ENCODE measurements around the gene GABBR2. TPM values are rescaled to one million over a fixed set of nuclear protein-coding genes. Genes with fewer than 3 reads are reported as not detected.
"Not testable (repeated sequence)": the region's sequence is repeated elsewhere in the genome, so short reads cannot be mapped to it uniquely, and the experiment has no call there.

GABBR2 gene
- polyA plus RNA-seq, 4 donors = 2.7 to 5.0 (median 4.6) TPM

DNA sequence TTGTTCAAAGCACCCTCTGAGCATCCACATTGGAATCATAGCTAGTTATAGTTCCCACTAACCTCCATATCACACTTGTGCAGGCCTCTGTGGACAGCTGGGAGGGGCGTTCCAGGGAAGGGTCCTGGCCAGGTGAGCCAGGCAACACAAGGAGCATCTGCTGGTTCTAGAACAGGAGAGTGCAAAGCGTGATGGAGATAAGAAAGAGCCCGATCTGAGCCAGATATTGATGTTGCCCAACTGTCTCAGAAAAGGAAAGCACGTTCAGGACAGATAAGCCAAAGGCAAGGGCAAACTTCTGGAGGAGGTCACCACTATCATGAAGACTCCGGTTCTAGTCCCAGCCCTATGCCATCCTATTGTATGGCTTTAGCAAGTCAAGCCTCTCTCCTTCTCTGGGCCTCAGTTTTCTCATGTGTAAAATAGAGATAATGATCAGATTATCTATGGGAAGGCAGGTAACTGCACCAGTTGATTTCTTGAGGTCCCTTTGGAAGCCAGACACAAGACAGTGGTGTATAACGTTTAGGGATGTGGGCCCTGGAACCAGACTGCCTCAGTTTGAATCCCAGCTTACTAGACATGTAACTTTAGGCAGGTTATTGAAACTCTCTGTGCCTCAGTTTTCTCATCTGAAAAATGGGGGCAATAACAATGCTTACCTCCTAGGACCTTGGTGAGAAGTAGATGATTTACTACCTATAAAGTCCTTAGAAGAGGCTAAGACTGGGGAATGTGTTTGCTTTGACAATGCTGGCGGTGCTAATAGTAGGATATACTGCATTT, 19.8 kb downstream of the GABBR2 start:
- DNase-seq (ENCODE audit: low read depth in 4 of 4, low spot score in 3 of 4) = no peak

DNA sequence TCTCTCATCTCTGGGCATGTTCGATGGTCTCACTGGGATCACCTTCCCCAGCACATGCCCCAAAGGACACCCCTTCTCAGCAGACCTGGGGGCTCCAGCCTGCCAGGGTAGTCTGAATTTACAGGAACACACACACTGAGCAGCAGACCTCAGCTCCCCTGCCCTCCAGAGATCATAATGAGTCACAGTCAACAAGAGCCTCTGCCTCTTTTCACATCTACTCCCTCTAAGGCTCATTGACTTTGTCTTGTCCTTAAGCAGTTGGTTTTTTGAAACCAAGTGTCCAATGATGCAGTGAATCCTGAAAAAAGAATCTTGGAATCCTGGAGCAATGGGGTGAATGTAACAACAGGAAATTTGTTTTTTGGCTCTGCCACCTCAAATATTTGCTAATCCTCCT, 20.8 kb downstream of the GABBR2 start:
- no peak for DNase-seq (ENCODE audit: low read depth in 4 of 4, low spot score in 3 of 4)

DNA sequence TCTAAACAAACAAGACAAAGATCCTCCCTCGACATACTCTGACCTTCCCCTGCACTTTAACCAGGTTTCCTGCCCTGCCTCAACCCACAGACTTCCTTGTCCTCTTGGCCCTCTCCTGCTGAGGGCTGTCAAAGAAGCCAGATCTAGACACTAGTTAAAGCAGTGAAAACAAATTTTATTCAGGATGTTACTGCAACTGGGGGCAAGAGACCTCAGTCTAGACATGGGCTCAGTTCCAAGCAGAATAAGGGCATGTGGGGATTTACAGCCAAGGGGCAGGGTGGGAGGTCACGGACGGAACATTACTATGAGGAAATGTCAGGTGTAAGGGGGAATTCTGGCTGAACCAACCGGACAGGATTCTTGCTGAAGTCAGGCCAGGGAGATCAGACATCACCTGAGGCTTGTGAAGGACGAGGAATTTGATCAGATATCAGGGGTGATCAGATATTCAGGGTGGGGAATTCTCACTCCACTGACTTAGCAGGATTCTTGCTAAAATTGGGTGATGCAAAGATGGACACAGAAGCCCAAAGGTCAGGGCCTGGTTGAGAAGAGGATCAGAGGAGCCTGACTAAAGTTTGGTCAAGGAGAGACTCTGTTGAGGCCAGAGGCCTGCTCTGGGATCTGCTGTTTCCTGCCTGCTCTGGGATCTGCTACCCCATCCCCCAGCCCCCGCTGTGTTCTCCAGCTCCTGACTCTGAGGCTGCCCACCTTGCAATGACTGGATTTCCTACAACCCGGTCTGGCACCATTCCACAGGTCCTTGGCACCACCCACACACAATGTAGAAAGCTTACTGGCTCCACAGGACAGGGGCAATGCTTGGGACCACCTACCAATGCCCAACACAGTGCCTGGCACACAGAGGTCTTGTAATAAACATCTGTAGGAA, 21.5 kb downstream of the GABBR2 start:
- no peak for DNase-seq (ENCODE audit: low read depth in 4 of 4, low spot score in 3 of 4)

DNA sequence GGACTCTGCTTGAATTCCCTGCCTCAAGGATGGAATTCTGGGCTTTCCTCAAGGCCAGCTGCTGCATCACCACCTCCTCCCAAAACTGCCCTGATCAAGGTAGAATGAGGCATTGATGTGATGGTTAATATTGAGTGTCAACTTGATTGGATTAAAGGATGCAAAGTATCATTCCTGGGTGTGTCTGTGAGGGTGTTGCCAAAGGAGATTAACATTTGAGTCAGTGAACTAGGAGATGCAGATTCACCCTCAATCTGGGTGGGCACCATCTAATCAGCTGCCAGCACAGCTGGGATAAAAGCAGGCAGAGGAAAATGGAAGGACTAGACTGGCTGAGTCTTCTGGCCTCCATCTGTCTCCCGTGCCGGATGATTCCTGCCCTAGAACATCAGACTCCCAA, 23.9 kb downstream of the GABBR2 start:
- not testable (repeated sequence) for DNase-seq (ENCODE audit: low read depth in 4 of 4, low spot score in 3 of 4)

DNA sequence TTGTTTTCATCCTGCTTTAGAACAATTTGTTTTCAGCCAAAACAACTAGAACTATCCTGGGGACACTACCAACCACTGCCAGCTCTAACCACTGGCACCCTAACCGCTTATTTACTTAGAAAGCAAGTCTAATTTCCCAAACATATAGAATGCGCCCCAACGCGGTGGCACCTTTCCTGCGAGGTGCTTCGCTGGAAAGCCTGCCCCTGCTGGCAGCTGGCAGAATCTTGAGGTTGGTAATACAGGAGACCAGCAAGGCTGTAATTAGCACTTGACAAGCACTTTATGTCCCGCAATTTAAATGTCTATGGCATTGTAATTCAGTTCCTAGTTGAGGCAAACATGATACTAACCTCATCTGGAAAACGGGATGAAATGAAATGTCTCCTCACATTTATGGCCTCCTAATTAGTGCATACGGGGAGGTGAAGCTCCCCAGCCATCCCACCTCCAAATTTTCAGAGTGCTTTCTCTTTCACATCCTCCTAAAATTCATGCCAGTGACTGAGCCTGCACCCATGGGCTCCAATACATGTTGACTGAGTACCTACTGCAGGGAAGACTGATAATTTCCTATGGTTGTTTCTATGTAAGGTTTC, 30.4 kb downstream of the GABBR2 start:
- DNase-seq (ENCODE audit: low read depth in 4 of 4, low spot score in 3 of 4) = no peak

DNA sequence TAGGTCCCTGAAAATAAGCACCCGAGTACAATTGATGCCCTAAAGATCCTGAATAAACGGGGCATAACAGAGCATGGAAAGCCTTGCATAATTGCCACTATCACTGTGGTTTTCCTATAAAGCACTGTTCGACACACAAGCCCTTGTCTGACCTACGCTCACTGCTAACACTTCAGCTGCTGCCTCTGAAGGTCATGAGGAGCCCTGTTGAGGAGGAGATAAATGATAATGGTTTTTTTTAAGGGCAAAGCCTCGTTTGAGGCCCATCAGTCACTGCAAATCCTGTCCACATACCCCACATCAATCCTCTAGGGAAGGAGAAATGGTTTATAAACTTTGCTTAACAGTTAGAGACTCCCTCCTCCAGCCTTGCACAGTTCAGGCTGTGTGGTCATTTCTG, 35.1 kb downstream of the GABBR2 start:
- no peak for DNase-seq (ENCODE audit: low read depth in 4 of 4, low spot score in 3 of 4)

DNA sequence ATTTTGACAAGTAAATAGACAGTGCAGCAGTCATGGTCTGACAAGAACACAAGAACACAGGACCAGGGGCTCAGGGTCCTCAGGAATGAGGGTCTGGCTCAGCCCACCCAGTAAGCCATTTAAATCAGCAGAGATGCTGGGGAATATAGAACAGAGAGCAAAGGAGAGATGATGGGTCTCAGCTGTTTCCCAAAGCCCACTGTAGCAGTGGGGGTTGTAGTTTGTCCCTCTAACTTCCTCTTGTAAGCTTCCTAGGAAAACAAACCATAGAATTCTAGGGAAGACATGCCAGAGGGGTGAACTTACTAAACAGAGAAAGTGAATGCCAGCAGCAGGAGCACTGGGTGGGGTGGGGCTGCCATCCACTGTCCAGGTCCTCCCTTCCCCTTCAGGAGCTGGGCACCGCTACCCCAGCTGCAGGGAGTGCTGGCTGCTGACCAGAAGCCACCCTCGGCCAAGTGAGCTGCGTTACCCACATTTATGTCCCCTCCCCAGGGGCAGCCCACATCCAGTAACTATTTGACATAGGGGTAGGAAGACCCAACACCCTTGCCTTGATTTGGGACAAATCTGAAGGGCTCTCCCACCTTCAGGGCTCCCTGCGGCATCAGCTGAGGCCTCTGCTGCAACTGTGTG, 41.6 kb downstream of the GABBR2 start:
- DNase-seq (ENCODE audit: low read depth in 4 of 4, low spot score in 3 of 4) = peak in 1 of 4 donors; percentile 35

DNA sequence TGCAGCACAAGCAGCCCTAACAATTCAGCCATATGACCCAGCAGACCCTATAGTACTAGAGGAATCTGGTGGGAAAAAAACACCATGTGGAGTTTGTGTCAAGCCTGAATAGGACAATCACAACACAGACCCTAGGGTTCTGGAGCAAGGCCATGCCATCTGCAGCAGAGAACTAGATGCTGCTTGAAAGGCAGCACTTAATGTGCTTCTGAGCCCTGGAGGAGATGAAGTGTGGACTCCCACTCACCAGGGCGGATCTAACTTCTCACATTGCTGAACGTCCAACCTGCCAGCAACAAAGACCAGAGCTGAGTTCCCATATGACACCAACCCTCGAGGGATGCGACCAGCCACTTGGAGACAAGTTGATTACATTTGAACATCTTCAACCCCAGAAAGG, 43.2 kb downstream of the GABBR2 start:
- no peak for DNase-seq (ENCODE audit: low read depth in 4 of 4, low spot score in 3 of 4)

DNA sequence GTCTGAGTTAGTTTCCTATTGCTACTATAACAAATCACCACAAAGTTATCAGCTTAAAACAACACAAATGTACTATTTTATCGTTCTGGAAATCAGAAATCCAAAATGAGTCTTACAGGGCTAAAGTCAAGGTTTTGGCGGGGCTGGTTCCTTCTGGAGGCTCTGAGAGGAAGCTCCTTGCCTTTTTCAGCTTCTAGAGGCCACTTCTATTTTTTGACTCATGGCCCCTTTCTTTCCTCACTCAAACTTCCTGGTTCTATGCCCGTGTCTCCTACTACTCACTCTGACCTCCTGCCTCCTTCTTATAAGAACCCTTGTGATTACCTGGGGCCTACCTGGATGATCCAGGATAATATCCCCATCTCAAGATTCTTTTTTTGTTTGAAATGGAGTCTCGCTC, 48.2 kb downstream of the GABBR2 start:
- DNase-seq (ENCODE audit: low read depth in 4 of 4, low spot score in 3 of 4) = no peak

DNA sequence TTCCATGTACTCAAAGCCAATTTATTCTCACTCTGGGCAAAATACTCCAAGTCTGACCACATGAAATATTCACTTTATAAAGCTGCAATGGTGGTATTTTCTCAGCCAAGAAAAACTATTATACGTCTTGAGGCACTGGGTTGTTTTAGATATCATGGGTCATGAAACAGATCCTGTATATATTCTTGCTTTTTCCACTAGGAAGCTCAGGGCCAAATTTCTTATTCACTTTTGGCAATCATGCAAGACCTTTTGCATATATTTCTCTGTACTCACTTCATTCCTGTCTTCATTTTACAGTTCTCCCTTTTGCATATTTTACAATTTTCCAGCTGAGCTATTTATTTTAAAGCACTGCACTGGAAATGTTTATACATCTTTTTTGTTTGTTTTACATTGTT, 49.8 kb downstream of the GABBR2 start:
- DNase-seq (ENCODE audit: low read depth in 4 of 4, low spot score in 3 of 4) = peak; percentile 21 to 38 (median 29)

DNA sequence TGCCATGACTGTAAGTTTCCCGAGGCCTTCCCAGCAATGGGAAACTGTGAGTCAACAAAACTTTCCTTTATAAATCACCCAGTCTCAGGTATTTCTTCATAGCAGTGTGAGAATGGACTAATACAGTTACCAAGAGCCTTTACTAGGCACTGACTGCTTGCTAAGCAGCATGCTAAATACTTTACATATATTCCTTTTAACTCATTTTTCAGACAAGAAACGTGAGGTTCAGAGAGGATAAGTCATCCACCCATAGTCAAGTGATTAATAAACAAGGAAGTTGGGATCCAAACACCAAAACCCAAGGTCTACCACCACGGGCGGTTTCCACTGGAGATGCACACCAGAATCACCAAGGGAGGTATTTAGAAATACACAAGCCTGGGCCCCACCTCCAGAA, 50.8 kb downstream of the GABBR2 start:
- DNase-seq (ENCODE audit: low read depth in 4 of 4, low spot score in 3 of 4) = no peak

DNA sequence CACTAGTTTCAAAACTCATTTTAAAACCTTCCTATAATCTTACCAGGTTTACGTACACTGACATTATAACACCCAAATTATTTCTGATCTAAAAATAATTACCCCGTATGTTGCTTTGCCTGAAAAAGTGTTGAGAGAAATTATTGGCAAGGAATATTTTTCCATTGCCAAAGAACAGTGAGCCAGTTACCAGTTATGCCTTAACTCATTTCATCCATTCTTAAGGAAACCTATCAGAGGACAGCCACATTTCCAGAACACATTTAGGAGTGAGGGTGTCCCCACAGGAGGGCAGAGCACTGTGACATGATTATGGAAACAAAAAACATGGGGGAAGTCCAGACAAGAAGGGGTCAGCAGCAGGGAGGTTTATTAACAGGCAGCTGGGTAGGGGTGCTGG, 52.2 kb downstream of the GABBR2 start:
- no peak for DNase-seq (ENCODE audit: low read depth in 4 of 4, low spot score in 3 of 4)

DNA sequence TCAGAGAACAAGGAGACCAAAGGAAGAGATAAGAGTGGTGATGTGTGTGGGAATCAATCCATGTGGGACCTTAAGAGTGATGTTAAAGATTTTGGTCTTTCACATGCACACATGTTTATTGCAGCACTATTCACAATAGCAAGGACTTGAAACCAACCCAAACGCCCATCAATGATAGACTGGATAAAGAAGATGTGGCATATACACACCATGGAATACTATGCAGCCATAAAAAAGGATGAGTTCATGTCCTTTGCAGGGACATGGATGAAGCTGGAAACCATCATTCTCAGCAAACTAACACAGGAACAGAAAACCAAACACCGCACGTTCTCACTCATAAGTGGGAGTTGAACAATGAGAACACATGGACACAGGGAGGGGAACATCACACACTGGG, 53.3 kb downstream of the GABBR2 start:
- DNase-seq (ENCODE audit: low read depth in 4 of 4, low spot score in 3 of 4) = not testable (repeated sequence)

DNA sequence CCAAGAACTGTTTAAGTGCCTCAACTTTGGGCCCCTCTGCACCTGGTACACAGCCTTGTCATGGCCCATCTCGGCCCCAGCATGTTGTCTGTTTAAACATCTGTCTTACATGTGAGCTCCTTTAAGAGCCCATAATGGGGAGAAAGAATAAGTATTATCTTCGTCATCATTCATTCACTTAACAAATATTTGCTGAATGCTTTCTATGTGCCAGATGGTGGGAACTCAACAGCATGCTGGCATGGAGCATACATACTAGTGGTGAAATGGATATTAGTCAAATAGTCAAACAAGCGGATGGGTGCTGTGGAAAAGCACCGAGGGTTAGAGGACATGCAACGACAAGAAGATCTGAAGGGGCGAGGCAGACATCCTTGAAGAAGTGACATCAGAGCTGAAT, 54.5 kb downstream of the GABBR2 start:
- DNase-seq (ENCODE audit: low read depth in 4 of 4, low spot score in 3 of 4) = no peak

DNA sequence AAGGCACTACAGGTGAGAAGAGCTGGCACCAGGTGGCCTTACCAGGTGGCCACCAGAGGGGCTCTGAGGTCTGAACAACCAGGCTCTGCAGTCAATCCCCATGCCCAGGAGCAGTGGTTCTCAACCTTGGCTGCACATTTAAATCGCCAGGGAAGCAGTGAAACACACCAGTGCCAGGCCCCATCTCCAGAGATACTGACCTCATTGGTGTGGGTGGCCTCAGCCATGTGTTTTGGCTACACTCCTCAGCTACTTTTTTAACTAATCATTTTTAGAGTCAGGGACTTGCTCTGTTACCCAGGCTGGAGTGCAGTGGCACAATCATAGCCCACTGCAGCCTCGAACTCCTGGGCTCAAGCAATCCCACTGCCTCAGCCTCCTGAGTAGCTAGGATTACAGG, 56.0 kb downstream of the GABBR2 start:
- DNase-seq (ENCODE audit: low read depth in 4 of 4, low spot score in 3 of 4) = no peak

DNA sequence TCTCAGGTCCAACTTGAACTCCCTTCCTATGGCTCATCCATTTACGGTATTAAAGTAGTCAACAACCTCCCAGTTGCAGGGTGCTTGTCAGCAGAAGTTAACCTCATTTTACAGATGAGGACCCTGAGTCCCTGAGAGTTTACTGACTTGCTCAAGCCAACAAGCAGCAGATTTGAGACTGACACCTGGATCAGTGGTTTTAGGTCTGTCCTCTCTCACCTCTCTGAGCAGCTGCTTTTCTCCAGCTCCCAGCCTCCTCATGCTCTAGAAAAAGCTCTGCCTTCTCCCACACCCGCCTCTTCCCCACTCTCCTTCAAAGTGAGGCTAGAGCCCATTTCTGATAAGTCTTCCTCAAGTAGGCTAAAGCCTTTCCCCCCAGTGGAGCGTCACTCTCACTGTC, 56.4 kb downstream of the GABBR2 start:
- no peak for DNase-seq (ENCODE audit: low read depth in 4 of 4, low spot score in 3 of 4)

DNA sequence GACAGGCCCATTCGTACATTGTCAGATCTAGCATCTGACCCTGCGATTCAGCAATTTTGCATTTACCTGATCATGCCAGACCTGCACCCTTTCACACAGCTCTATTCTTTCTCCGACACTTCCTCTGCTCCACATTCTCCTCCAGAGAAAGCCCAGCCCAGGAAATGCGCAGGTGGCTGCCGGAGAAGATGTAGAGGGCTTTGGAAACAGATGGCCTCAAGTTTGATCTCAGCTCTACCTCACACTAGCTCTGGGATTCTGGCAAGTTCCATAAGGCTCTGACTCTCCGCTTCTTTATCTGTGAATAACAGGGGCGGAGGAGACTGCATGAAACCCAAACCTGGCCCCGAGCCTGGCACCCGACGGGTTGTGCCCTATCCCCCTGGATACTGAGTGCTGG, 61.5 kb downstream of the GABBR2 start:
- no peak for DNase-seq (ENCODE audit: low read depth in 4 of 4, low spot score in 3 of 4)

DNA sequence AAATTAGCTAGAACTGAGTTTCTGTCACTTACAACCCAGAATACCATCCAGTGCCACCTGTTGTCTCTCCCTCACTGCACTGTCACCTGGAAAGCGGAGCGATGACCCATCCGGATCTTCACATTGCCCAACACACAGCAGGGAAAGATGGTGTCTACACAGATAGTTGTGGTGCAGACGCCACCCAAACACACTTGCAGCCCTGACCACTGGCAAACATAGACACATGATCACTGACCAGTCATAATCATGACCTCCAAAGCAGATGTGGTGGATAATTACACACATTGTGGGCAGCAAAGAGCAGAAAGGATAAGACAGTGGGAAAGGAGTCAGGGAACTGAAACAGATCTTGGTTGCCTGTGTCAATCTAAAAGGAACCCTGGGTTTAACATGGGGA, 64.7 kb downstream of the GABBR2 start:
- no peak for DNase-seq (ENCODE audit: low read depth in 4 of 4, low spot score in 3 of 4)

DNA sequence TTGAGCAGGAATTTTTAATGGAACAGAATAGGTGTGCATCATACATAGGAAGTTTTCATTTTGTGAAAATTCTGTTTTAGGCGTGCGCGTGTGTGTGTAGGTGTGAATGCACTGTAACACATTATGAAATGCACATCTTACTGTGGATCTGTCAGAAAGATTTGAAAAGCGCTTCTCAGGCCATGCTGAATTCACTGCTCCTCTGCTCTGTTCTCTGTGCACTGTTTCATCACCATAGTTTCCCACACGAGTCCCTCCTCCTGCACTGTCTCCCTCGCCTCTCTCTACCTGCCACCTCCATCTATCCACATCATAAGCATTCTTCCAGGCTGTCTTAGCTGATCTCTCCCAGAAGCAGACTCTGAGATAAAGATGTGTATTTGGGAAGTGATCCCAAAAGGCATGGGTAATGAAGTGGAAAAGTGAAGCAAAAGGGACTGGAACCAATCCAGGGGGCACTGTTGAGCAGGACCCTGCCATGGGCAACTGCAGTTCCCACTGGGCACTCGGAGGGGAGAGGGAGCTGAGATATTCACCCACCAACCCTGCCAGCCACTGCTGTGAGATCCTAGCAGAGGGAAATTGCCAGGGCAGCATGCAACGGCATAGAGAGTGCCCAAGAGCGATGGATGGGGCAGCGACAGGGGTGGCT, 65.9 kb downstream of the GABBR2 start:
- no peak for DNase-seq (ENCODE audit: low read depth in 4 of 4, low spot score in 3 of 4)

DNA sequence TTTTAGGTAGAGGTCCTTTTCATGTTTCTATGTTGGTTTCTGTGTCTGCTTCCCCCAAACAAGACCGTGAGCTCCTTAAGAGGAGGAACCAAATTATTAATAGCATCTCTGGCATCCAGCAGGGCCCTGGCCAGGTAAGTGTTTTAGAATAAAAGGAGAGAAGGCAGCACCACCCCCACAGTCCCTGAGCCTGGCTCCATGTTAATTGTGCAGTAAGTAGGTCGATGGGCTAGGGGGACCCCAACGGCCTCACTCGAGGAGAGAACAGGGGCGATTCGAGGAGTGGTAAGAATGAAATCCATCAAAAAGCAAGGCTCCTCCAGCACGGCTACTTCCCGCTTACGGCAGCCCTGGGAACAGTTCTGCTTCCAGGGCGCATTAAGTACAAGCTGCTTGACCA, 67.0 kb downstream of the GABBR2 start:
- DNase-seq (ENCODE audit: low read depth in 4 of 4, low spot score in 3 of 4) = no peak

DNA sequence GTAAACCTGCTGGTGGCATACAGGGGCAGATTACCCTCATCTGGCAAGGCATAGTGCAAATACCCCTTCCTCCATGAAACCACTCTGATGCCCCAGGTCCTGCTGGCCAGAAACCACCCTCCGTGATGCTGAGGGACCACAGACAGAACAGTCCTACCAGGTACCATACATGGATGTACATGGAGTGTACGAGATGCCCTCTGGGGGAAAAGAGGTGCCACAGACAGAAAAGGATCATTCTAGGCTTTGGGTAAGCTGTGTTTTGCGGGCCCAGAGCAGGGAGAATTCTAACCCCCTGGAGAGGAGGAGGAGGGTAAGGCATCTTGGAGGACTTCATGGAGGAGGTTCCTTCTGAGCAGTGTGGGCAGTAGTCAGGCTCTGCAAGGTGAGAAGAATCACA, 68.3 kb downstream of the GABBR2 start:
- DNase-seq (ENCODE audit: low read depth in 4 of 4, low spot score in 3 of 4) = no peak

Data from right renal pelvis (tissue), 4 donors.